SK-N-SH (cell line): ENCODE results near the gene TGFA.

Experiments
- CTCF ChIP-seq: fragments of 200-600 bp; sonication (generic); IDR thresholded peaks from 2 replicates; pipeline ENCODE4 v1.6.1; 2017; ENCODE audit warnings: antibody characterized with exemption, mild to moderate bottlenecking, moderate library complexity
- ELF1 ChIP-seq: IDR thresholded peaks from 2 replicates; pipeline ENCODE4 v1.4.0; 2012
- MXI1 ChIP-seq: IDR thresholded peaks from 2 replicates; pipeline ENCODE4 v1.6.1; 2012; ENCODE audit warnings: mild to moderate bottlenecking, low read depth, low read length, improper control_type of control experiment
- POLR2AphosphoS5 ChIP-seq: IDR thresholded peaks from 2 replicates; pipeline ENCODE4 v1.6.1; 2012; ENCODE audit warnings: low read depth, low read length
- RCOR1 ChIP-seq: fragments of 150-350 bp; IDR thresholded peaks from 2 replicates; pipeline ENCODE4 v1.6.1; 2017; ENCODE audit warnings: antibody characterized with exemption, low read length
- REST ChIP-seq: IDR thresholded peaks from 2 replicates; pipeline ENCODE4 v1.6.1; 2012; ENCODE audit warnings: mild to moderate bottlenecking, low read depth, low read length, moderate library complexity
- RFX5 ChIP-seq: IDR thresholded peaks from 2 replicates; pipeline ENCODE4 v1.6.1; 2012; ENCODE audit warnings: mild to moderate bottlenecking, improper control_type of control experiment, low read length
- YY1 ChIP-seq: IDR thresholded peaks from 2 replicates; pipeline ENCODE4 v1.4.0; 2012; ENCODE audit warnings: low read depth, mild to moderate bottlenecking

- TF ChIP-seq CTCF (no peak), REST (no peak), RCOR1 (no peak), YY1 (no peak), MXI1 (no peak), RFX5 (no peak), ELF1 (no peak), POLR2AphosphoS5 (no peak)
Measured at GRCh38 chr2:70515938-70516337, 37.7 kb downstream of the TGFA start.
